GM23338 (cell line): ENCODE results near the gene MARCHF10. TPM values are rescaled to one million over a fixed set of nuclear protein-coding genes. Genes with fewer than 3 reads are reported as not detected.
A peak's percentile ranks its signal among the peaks of the same experiment; 100 is the strongest.

Source experiments
- ATAC-seq: fragments of 200-7000 bp; cut with Tn5 transposase; 3 replicates; pipeline ENCODE4 v1.9.1; 2020
- DNase-seq: peaks from one replicate; pipeline ENCODE4 v3.0.0-alpha.2; 2015; ENCODE audit warnings: low spot score
- H2AFZ ChIP-seq: fragments of 200-600 bp; sonication (generic); 2 replicates; pipeline ENCODE4 v1.8.0; 2016; ENCODE audit warnings: antibody characterized with exemption, mild to moderate bottlenecking, moderate library complexity
- H3F3A ChIP-seq: fragments of 200-600 bp; sonication (generic); replicated peaks from 2 replicates; pipeline ENCODE4 v1.8.0; 2017; ENCODE audit warnings: antibody characterized with exemption, mixed run types, low read depth
- H3K27ac ChIP-seq: fragments of 200-600 bp; sonication (generic); 2 replicates; pipeline ENCODE4 v1.6.1; 2016; ENCODE audit warnings: low read depth
- H3K27me3 ChIP-seq: fragments of 200-600 bp; sonication (generic); 2 replicates; pipeline ENCODE4 v1.8.0; 2016; ENCODE audit warnings: mild to moderate bottlenecking, mixed run types, moderate library complexity; ENCODE audit not compliant: insufficient read depth
- H3K36me3 ChIP-seq: fragments of 200-600 bp; sonication (generic); 2 replicates; pipeline ENCODE4 v1.8.0; 2016; ENCODE audit warnings: mild to moderate bottlenecking; ENCODE audit not compliant: insufficient read depth
- H3K4me1 ChIP-seq: fragments of 200-600 bp; sonication (generic); 2 replicates; pipeline ENCODE4 v1.8.0; 2016; ENCODE audit warnings: mild to moderate bottlenecking, moderate library complexity; ENCODE audit not compliant: insufficient read depth
- H3K4me2 ChIP-seq: fragments of 200-600 bp; sonication (generic); 2 replicates; pipeline ENCODE4 v1.7.1; 2017; ENCODE audit warnings: mixed run types
- H3K4me3 ChIP-seq: fragments of 200-600 bp; sonication (generic); 2 replicates; pipeline ENCODE4 v1.6.1; 2016; ENCODE audit warnings: mixed run types
- H3K79me2 ChIP-seq: fragments of 200-600 bp; sonication (generic); replicated peaks from 2 replicates; pipeline ENCODE4 v1.8.0; 2017; ENCODE audit warnings: mild to moderate bottlenecking; ENCODE audit not compliant: insufficient read depth
- H3K9me2 ChIP-seq: fragments of 200-600 bp; sonication (generic); 2 replicates; pipeline ENCODE4 v1.8.0; 2017; ENCODE audit not compliant: insufficient read depth
- H4K20me1 ChIP-seq: fragments of 200-600 bp; sonication (generic); replicated peaks from 2 replicates; pipeline ENCODE4 v1.8.0; 2017; ENCODE audit warnings: mild to moderate bottlenecking; ENCODE audit not compliant: insufficient read depth
- H3K27ac Mint-ChIP-seq: 2 replicates; pipeline ENCODE4 v1.8.0; 2020; ENCODE audit warnings: inconsistent platforms, mild to moderate bottlenecking, moderate library complexity, mixed read lengths
- H3K27me3 Mint-ChIP-seq: 3 replicates; pipeline ENCODE4 v1.8.0; 2022; ENCODE audit warnings: low read depth, mild to moderate bottlenecking, moderate library complexity, mixed read lengths, inconsistent platforms; ENCODE audit not compliant: insufficient read depth, poor library complexity
- H3K36me3 Mint-ChIP-seq: 3 replicates; pipeline ENCODE4 v1.8.0; 2021; ENCODE audit warnings: low read depth, mild to moderate bottlenecking, inconsistent platforms, moderate library complexity, mixed read lengths
- H3K4me1 Mint-ChIP-seq: 3 replicates; pipeline ENCODE4 v1.8.0; 2020; ENCODE audit warnings: mild to moderate bottlenecking, inconsistent platforms, mixed read lengths
- H3K4me3 Mint-ChIP-seq: 3 replicates; pipeline ENCODE4 v1.8.0; 2021; ENCODE audit warnings: moderate library complexity, mild to moderate bottlenecking, inconsistent platforms, mixed read lengths
- H3K9me3 Mint-ChIP-seq: 3 replicates; pipeline ENCODE4 v1.8.0; 2020; ENCODE audit warnings: moderate library complexity, mild to moderate bottlenecking, inconsistent platforms, mixed read lengths
- CREB1 ChIP-seq: fragments of 250-450 bp; sonication (Bioruptor Pico); IDR thresholded peaks from 2 replicates; pipeline ENCODE4 v1.5.0; 2020; ENCODE audit warnings: low read depth, mild to moderate bottlenecking, moderate library complexity
- EZH2 ChIP-seq: fragments of 200-600 bp; sonication (generic); IDR thresholded peaks from one replicate; pipeline ENCODE4 v1.8.0; 2017; ENCODE audit warnings: antibody characterized with exemption, mild to moderate bottlenecking, low read depth; ENCODE audit not compliant: unreplicated experiment
- EZH2phosphoT487 ChIP-seq: fragments of 200-600 bp; sonication (generic); IDR thresholded peaks from one replicate; pipeline ENCODE4 v1.8.1; 2018; ENCODE audit warnings: antibody characterized with exemption; ENCODE audit not compliant: unreplicated experiment
- JUNB ChIP-seq: IDR thresholded peaks from one replicate; pipeline ENCODE4 v1.6.1; 2016; ENCODE audit warnings: antibody characterized with exemption; ENCODE audit not compliant: unreplicated experiment
- NANOG ChIP-seq: IDR thresholded peaks from 2 replicates; pipeline ENCODE4 v1.6.1; 2016; ENCODE audit warnings: antibody characterized with exemption, borderline replicate concordance
- POLR2AphosphoS5 ChIP-seq: IDR thresholded peaks from 2 replicates; pipeline ENCODE4 v1.6.1; 2016; ENCODE audit warnings: antibody characterized with exemption, low read depth
- STAT1 ChIP-seq: IDR thresholded peaks from one replicate; pipeline ENCODE4 v1.6.1; 2016; ENCODE audit warnings: antibody characterized with exemption; ENCODE audit not compliant: unreplicated experiment
- ZNF114 ChIP-seq: fragments of 250-450 bp; sonication (Bioruptor Pico); IDR thresholded peaks from 2 replicates; pipeline ENCODE4 v1.5.0; 2020; ENCODE audit warnings: mild to moderate bottlenecking, moderate library complexity
- ZNF331 ChIP-seq: fragments of 250-450 bp; sonication (Bioruptor Pico); IDR thresholded peaks from 2 replicates; pipeline ENCODE4 v1.5.0; 2020; ENCODE audit warnings: low read depth, mild to moderate bottlenecking, moderate library complexity
- ZNF462 ChIP-seq: fragments of 250-450 bp; sonication (Bioruptor Pico); IDR thresholded peaks from 2 replicates; pipeline ENCODE4 v1.5.0; 2020; ENCODE audit warnings: mild to moderate bottlenecking, moderate library complexity
- polyA plus RNA-seq: library from polyadenylated mRNA; unstranded; fragments of >200 nt; fragmentation: Nextera tagmentation; extraction: Ambion mirVana; gene quantifications from 2 replicates; pipeline ENCODE4 v1.2.1, GENCODE V29; 2016
- total RNA-seq: library from RNA; depleted of rRNA; stranded (reverse); fragments of >200 nt; shearing (Covaris generic); gene quantifications from 2 replicates; pipeline ENCODE4 v1.2.3, GENCODE V29; 2014
- TF ChIP-seq, protein P1 (sequence below): IDR thresholded peaks from 2 replicates; pipeline ENCODE4 v1.6.1; 2016; ENCODE audit warnings: antibody characterized with exemption
- TF ChIP-seq, protein P2 (sequence below), 2 experiments: fragments of 200-600 bp in 1 of 2; sonication (generic) in 1 of 2; conservative IDR thresholded peaks; 2 replicates each; pipeline versions ENCODE4 v1.5.1 to v1.6.1; 2016 to 2017; ENCODE audit warnings: antibody characterized with exemption in 2 of 2, low read depth in 2 of 2, mild to moderate bottlenecking in 2 of 2, moderate library complexity in 1 of 2

Gene MARCHF10
- total and polyA plus RNA-seq, 2 experiments from 2014 or later = 0.50 TPM; not detected in 1

DNA sequence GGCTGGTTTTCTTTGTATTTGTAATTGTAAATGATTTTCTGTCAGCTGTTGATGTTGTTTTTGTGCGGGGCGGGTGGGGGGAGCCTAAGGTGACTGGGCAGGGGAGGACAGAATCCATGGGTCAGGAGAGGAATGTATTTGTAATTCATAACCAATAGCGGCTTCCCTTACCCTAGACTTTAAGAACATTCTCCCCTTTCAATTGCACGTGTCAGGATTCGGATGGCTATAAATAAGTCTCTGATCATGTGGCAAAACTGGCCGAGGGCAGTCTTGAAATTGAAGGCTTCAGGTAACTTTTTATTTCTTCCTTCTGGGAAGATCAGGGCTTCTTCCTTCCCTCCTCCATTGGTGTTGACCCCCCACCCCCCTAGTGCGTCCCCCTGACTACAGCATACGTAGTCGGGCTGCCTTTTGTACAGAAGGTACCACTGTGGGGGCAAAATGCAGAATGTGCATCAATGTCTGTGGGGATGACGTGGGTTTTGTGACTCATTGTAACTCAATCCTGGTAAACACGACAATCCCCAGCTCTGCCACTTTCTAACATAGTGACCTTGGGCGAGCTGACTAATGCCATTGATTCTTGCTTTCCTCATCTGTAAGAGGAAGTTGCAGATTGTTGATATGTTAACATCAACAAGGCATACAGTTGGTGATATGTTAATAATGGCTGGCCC, 16.2 kb downstream of the MARCHF10 start:
- H3K4me3 Mint-ChIP-seq = no peak overlapping the region
- H3K79me2 ChIP-seq = no peaks in the 10 kb centered on the region
- peaks cover 11% of the 10 kb centered on the region for H3K9me3 Mint-ChIP-seq
- H4K20me1 ChIP-seq = no peaks in the 10 kb centered on the region
- H2AFZ ChIP-seq = peak overlapping the region; percentile 19; the same call in 1 of the 2 replicates
- peaks cover 5% of the 10 kb centered on the region for H3K27me3 Mint-ChIP-seq
- no peak overlapping the region for H3K4me3 ChIP-seq
- TF ChIP-seq NANOG = no peak
- TF ChIP-seq CREB1 (CRISPR knock-in tag) = no peak
- H3K4me1 Mint-ChIP-seq = peaks cover 13% of the 10 kb centered on the region
- no peaks in the 10 kb centered on the region for H3F3A ChIP-seq
- H3K9me2 ChIP-seq = peaks cover 2% of the 10 kb centered on the region; the same call in 1 of the 2 replicates
- H3K27me3 ChIP-seq = no peaks in the 10 kb centered on the region
- ATAC-seq (no peak), DNase-seq (no peak)
- no peak overlapping the region for H3K27ac ChIP-seq
- no peaks in the 10 kb centered on the region for H3K4me1 ChIP-seq
- peaks cover 6% of the 10 kb centered on the region; the same call in 2 of the 3 replicates for H3K36me3 Mint-ChIP-seq
- no peak overlapping the region for H3K27ac Mint-ChIP-seq
- H3K4me2 ChIP-seq = no peak overlapping the region
- no peaks in the 10 kb centered on the region for H3K36me3 ChIP-seq

- H3K36me3 Mint-ChIP-seq = peaks cover 6% of the 10 kb centered on the region; the same call in 2 of the 3 replicates
- H3K4me3 Mint-ChIP-seq = no peak overlapping the region
- H3K4me3 ChIP-seq = no peak overlapping the region
- H4K20me1 ChIP-seq = no peaks in the 10 kb centered on the region
- no peaks in the 10 kb centered on the region for H3K27me3 ChIP-seq
- no peaks in the 10 kb centered on the region for H3F3A ChIP-seq
- peaks cover 11% of the 10 kb centered on the region for H3K9me3 Mint-ChIP-seq
- no peaks in the 10 kb centered on the region for H3K4me1 ChIP-seq
- no peaks in the 10 kb centered on the region for H3K79me2 ChIP-seq
- H3K4me1 Mint-ChIP-seq = peaks cover 13% of the 10 kb centered on the region
- H3K4me2 ChIP-seq = no peak overlapping the region
- H3K27me3 Mint-ChIP-seq = peaks cover 5% of the 10 kb centered on the region
- ATAC-seq = no peak
- no peak for DNase-seq
- peak overlapping the region; percentile 19 for H2AFZ ChIP-seq
- no peak overlapping the region for H3K27ac Mint-ChIP-seq
- H3K36me3 ChIP-seq = no peaks in the 10 kb centered on the region
- peaks cover 2% of the 10 kb centered on the region; the same call in 1 of the 2 replicates for H3K9me2 ChIP-seq
- no peak overlapping the region for H3K27ac ChIP-seq
- TF ChIP-seq CREB1 (CRISPR knock-in tag) = no peak
- no peak for TF ChIP-seq ZNF331 (CRISPR knock-in tag)
- TF ChIP-seq, protein P1, sequence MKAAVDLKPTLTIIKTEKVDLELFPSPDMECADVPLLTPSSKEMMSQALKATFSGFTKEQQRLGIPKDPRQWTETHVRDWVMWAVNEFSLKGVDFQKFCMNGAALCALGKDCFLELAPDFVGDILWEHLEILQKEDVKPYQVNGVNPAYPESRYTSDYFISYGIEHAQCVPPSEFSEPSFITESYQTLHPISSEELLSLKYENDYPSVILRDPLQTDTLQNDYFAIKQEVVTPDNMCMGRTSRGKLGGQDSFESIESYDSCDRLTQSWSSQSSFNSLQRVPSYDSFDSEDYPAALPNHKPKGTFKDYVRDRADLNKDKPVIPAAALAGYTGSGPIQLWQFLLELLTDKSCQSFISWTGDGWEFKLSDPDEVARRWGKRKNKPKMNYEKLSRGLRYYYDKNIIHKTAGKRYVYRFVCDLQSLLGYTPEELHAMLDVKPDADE = no peak
- no peak for TF ChIP-seq STAT1
- no peak for TF ChIP-seq JUNB
- no peak for TF ChIP-seq EZH2
- TF ChIP-seq POLR2AphosphoS5 = no peak
- no peak for TF ChIP-seq ZNF462
- TF ChIP-seq, protein P2, sequence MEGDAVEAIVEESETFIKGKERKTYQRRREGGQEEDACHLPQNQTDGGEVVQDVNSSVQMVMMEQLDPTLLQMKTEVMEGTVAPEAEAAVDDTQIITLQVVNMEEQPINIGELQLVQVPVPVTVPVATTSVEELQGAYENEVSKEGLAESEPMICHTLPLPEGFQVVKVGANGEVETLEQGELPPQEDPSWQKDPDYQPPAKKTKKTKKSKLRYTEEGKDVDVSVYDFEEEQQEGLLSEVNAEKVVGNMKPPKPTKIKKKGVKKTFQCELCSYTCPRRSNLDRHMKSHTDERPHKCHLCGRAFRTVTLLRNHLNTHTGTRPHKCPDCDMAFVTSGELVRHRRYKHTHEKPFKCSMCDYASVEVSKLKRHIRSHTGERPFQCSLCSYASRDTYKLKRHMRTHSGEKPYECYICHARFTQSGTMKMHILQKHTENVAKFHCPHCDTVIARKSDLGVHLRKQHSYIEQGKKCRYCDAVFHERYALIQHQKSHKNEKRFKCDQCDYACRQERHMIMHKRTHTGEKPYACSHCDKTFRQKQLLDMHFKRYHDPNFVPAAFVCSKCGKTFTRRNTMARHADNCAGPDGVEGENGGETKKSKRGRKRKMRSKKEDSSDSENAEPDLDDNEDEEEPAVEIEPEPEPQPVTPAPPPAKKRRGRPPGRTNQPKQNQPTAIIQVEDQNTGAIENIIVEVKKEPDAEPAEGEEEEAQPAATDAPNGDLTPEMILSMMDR (conservative IDR thresholded peaks at IDR 0.05; ENCODE audit: low read depth in 2 of 2) = no peak
- TF ChIP-seq EZH2phosphoT487 = no peak
- no peak for TF ChIP-seq ZNF114 (CRISPR knock-in tag)
Observed at GRCh38 chr17:62791235-62791734, 16.8 kb downstream of the MARCHF10 start.
